GM12874 (cell line): ENCODE results near the gene EVPLL.

ENCODE experiments used
- TF ChIP-seq, protein P1 (sequence below): IDR thresholded peaks from 2 replicates; pipeline ENCODE4 v1.5.1; 2011; ENCODE audit warnings: low read depth, mild to moderate bottlenecking, control low read depth, low read length, moderate library complexity; ENCODE audit not compliant: insufficient read depth

EVPLL gene

DNA sequence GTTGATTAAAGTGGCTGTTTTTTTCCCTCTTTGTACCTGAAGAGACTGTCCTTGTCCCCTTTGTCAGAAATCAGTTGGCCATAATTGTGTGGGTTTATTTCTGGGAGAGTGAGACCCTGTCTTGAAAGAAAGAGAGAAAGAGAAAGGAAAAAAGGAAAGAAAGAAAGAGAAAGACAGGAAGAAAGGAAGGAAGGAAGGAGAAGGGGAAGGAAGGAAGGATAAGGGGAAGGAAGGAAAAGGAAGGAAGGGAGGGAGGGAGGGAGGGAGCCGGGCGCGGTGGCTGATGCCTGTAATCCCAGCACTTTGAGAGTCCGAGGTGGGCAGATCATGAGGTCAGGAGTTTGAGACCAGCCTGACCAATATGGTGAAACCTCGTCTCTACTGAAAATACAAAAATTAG is 6.8 kb upstream of the EVPLL start:
- TF ChIP-seq, protein P1, sequence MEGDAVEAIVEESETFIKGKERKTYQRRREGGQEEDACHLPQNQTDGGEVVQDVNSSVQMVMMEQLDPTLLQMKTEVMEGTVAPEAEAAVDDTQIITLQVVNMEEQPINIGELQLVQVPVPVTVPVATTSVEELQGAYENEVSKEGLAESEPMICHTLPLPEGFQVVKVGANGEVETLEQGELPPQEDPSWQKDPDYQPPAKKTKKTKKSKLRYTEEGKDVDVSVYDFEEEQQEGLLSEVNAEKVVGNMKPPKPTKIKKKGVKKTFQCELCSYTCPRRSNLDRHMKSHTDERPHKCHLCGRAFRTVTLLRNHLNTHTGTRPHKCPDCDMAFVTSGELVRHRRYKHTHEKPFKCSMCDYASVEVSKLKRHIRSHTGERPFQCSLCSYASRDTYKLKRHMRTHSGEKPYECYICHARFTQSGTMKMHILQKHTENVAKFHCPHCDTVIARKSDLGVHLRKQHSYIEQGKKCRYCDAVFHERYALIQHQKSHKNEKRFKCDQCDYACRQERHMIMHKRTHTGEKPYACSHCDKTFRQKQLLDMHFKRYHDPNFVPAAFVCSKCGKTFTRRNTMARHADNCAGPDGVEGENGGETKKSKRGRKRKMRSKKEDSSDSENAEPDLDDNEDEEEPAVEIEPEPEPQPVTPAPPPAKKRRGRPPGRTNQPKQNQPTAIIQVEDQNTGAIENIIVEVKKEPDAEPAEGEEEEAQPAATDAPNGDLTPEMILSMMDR, result no peak

DNA sequence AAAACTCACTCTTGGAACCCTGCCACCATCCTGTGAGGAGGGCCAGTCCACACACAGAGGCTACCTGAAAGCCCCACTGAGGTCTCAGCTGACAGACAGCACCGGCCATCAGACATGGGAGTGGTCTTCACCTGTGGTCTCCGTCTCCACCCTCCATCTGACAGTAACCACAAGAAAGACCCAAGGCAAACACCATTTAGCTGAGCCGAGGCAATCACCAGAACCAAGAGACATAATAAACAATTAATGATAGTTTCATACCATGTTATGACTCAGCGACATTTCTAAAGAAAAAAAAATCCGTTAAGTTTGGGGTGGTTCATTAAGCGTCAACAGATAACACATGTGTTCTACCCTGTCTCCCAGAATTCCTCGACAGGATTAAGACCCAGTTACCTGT is 6.1 kb upstream of the EVPLL start:
- TF ChIP-seq, protein P1, result no peak

DNA sequence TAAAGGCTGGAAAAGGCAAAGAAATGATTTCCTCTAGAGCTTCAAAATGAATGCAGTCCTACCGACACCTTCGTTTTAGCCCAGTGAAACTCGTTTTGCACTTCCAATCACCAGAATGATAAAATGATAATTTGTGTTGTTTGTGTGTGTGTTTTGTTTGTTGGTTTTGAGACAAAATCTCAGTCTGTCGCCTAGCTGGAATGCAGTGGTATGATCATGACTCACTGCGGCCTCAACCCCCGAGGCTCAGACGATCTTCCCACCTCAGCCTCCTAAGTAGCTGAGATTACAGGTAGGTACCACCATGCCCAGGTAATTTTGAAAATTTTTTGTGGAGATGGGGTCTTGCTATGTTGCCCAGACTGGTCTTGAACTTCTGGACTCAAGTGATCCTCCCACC is 3.4 kb upstream of the EVPLL start:
- TF ChIP-seq, protein P1, result no peak

DNA sequence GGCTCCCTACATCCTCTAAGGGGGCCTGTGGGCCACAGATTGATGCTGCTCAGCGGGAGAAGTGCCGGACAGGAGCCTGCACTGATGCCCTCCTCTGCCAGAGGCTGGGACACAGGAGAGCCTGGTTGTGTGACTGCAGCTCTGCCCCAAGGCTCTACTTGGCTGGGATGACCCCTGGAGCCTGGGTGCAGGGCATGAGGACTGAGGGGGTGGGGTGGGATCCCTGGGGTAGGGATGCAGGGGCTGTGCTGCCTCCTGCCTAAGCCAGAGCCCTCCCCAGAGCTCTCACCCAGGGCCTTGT is 577 bp downstream of the EVPLL start:
- TF ChIP-seq, protein P1, result no peak

DNA sequence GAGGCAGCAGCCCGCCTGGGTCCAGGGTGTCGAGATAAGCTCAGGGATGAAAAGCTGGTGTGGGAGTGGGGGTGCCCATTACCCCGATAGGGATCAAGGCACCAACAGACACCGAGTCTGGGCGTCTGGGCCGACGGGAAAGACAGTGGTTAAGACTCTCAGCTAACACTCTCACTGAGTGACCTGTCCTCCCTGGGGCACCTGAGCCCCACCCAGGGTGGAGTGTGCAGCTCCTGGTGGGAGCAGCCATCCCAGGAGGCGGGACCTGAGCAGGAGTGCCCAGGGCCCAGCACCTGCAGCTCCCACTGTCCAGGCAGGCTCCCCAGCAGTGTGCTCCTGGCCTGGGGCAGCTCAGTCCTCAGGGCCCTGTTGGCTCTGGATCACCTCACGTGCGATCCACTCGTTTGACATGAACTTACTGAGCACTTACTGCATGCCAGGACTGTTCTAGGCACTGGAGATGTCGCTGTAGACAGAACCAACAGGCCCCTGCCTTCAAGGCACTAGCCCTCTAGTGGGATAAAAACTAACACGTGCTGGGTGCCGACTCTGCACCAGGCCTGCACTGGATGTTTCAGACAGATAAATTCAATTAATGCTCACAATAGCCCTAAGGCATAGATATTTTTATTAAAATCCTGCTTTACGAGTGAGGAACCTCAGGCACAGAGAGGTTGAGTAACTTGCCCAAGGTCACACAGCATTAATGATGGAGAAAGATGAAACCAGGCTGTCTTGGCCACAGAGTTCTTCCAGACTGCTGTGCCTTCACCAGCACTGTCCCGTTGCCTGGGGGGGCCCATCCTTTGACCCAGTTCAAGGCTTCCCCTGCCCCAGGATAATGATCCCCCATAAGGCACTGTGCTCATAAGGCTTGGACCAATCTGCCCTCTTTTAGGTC is 1.9 kb downstream of the EVPLL start:
- TF ChIP-seq, protein P1, result no peak

DNA sequence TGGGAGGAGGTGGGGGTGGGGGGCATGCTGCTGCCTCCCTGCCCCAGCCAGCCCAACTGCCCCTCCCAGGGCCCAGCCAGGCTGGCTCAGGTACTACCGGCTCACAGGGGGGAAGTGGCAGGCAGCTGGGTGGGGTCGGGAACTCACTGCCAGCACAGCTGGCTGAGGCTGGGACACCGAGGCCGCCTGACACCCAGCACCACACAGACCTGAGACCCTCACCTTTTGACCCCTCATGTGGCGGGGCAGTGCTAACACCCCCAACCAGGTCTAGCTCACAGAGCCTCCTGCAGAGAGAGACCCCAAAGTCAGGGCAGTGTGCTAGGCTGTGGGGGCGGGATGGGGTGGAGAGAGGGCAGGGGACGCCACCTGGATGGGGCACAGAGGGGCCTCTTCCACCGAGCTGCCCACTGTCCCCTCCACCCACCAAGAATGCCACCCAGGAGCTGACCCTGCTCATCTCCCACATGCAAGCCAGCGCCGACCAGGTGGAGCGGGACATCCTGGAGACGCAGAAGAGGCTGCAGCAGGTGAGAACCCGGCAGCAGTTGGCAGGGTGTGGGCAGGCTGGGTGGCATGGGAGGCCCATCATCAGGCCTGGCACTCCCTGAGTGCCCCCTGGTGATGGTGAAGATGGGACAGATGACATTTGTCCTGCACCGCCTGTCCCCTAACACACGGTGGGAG is 3.0 kb downstream of the EVPLL start:
- TF ChIP-seq, protein P1, result no peak

DNA sequence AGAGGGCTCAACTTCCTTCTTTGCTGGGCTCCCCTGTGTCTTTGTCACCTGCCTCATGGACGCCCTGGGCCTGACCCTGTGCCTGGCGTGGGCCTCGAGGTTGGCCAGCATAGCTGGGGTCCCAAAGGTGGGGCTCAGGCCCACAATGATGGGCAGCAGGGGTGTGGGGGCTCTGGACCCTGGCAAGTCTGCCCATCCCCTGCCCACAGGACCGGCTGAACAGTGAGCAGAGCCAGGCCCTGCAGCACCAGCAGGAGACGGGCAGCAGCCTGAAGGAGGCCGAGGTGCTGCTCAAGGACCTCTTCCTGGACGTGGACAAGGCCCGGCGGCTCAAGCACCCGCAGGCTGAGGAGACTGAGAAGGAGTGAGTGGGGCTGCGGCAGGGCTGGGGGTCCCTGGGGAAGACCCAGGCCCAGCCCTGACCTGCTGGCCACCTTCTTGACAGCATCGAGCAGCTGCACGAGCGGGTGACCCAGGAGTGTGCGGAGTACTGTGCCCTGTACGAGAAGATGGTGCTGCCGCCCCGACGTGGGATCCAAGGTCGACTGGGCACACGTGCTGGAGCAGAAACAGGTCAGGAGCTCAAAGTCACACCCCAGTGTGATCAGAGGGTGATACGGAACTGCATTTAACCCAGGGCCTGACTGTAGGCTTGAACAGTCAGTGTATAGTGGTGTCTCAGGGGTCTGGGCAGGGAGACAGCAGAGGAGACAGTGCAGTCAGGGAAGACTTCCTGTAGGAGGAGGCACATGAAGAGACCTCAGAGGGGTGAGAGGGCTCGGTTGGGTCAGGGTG is 3.8 kb downstream of the EVPLL start:
- TF ChIP-seq, protein P1, result no peak
